ENCODE results near the gene AGAP2.

GRCh38 chr12:57730336-57731067 is 8.0 kb downstream of the AGAP2 start:
- no peak for TF ChIP-seq POLR2AphosphoS5 (IDR thresholded peaks at IDR 0.05; ENCODE audit: low read depth, low read length)
- no peak for TF ChIP-seq REST (IDR thresholded peaks at IDR 0.05; ENCODE audit: insufficient read depth in 1 of 2, low read depth in 2 of 2, low read length in 2 of 2)
- no peak for TF ChIP-seq TAF1 (IDR thresholded peaks at IDR 0.05; ENCODE audit: borderline replicate concordance, insufficient read depth, low read length)
